MM.1S (cell line): ENCODE data around the gene NEDD4L.
"Not testable (repeated sequence)": the region's sequence is repeated elsewhere in the genome, so short reads cannot be mapped to it uniquely, and the experiment has no call there.

Experiments
- DNase-seq: peaks from one replicate; pipeline ENCODE4 v3.0.0-alpha.2; 2015
- H2AFZ ChIP-seq: fragments of 300-600 bp; sonication (generic); 2 replicates; pipeline ENCODE4 v1.6.0; 2016; ENCODE audit warnings: antibody characterized with exemption, low read length
- H3F3A ChIP-seq: fragments of 300-600 bp; sonication (generic); 2 replicates; pipeline ENCODE4 v1.6.1; 2016; ENCODE audit warnings: mild to moderate bottlenecking, antibody characterized with exemption, low read length, moderate library complexity, mixed read lengths; ENCODE audit not compliant: insufficient read depth
- H3K27ac ChIP-seq: fragments of 300-600 bp; sonication (generic); 2 replicates; pipeline ENCODE4 v1.5.1; 2016; ENCODE audit warnings: mild to moderate bottlenecking, low read length
- H3K27me3 ChIP-seq: fragments of 300-600 bp; sonication (generic); replicated peaks from 2 replicates; pipeline ENCODE4 v1.6.0; 2016; ENCODE audit warnings: low read length; ENCODE audit not compliant: insufficient read depth
- H3K36me3 ChIP-seq: fragments of 300-600 bp; sonication (generic); replicated peaks from 2 replicates; pipeline ENCODE4 v1.6.1; 2016; ENCODE audit warnings: mild to moderate bottlenecking, low read length, mixed read lengths; ENCODE audit not compliant: insufficient read depth
- H3K4me1 ChIP-seq: fragments of 300-600 bp; sonication (generic); 2 replicates; pipeline ENCODE4 v1.6.1; 2016; ENCODE audit warnings: low read length, mixed read lengths
- H3K4me2 ChIP-seq: fragments of 300-600 bp; sonication (generic); 2 replicates; pipeline ENCODE4 v1.6.0; 2016; ENCODE audit warnings: low read depth, low read length
- H3K4me3 ChIP-seq: fragments of 300-600 bp; sonication (generic); 2 replicates; pipeline ENCODE4 v1.5.1; 2016; ENCODE audit warnings: low read length, mixed read lengths
- H3K79me2 ChIP-seq: fragments of 300-600 bp; sonication (generic); 2 replicates; pipeline ENCODE4 v1.6.1; 2016; ENCODE audit warnings: mixed run types, low read length, mixed read lengths
- H3K9ac ChIP-seq: fragments of 300-600 bp; sonication (generic); 2 replicates; pipeline ENCODE4 v1.6.1; 2016; ENCODE audit warnings: low read length, mixed read lengths
- H3K9me2 ChIP-seq: fragments of 300-600 bp; sonication (generic); replicated peaks from 2 replicates; pipeline ENCODE4 v1.6.1; 2016; ENCODE audit warnings: mild to moderate bottlenecking, low read length, mixed read lengths; ENCODE audit not compliant: insufficient read depth
- H3K9me3 ChIP-seq: fragments of 300-600 bp; sonication (generic); replicated peaks from 2 replicates; pipeline ENCODE4 v1.6.1; 2016; ENCODE audit warnings: mild to moderate bottlenecking, low read length, mixed read lengths; ENCODE audit not compliant: insufficient read depth
- H4K20me1 ChIP-seq: fragments of 300-600 bp; sonication (generic); 2 replicates; pipeline ENCODE4 v1.6.1; 2016; ENCODE audit warnings: mild to moderate bottlenecking, low read length, moderate library complexity, mixed read lengths; ENCODE audit not compliant: insufficient read depth
- EZH2 ChIP-seq: fragments of 300-600 bp; sonication (generic); optimal IDR thresholded peaks from 2 replicates; pipeline ENCODE3; 2017; ENCODE audit warnings: low read depth, mild to moderate bottlenecking, antibody characterized with exemption, low read length, mixed read lengths
- EZH2phosphoT487 ChIP-seq: fragments of 300-600 bp; sonication (generic); IDR thresholded peaks from 2 replicates; pipeline ENCODE4 v1.6.1; 2018; ENCODE audit warnings: antibody characterized with exemption, low read length
- TF ChIP-seq, protein P1 (sequence below): fragments of 300-600 bp; sonication (generic); IDR thresholded peaks from 2 replicates; pipeline ENCODE4 v1.5.1; 2016; ENCODE audit warnings: antibody characterized with exemption, low read length, mixed read lengths

The NEDD4L gene

GRCh38 chr18:58047556-58047882, 3.5 kb downstream of the NEDD4L start:
- H3K9ac ChIP-seq = no peak overlapping the region
- H3K4me3 ChIP-seq = no peak overlapping the region
- no peaks in the 10 kb centered on the region for H3K9me3 ChIP-seq
- no peaks in the 10 kb centered on the region for H3K27me3 ChIP-seq
- DNase-seq = no peak
- no peaks in the 10 kb centered on the region for H3K36me3 ChIP-seq
- no peak overlapping the region for H2AFZ ChIP-seq
- H3K27ac ChIP-seq = no peak overlapping the region
- no peaks in the 10 kb centered on the region for H3K9me2 ChIP-seq
- no peak overlapping the region for H3K4me2 ChIP-seq
- H4K20me1 ChIP-seq = no peaks in the 10 kb centered on the region
- H3F3A ChIP-seq = 0 out of 2 replicates have a peak, but pooled peaks cover 6% of the 10 kb centered on the region
- peaks cover 33% of the 10 kb centered on the region for H3K79me2 ChIP-seq
- TF ChIP-seq, protein P1, sequence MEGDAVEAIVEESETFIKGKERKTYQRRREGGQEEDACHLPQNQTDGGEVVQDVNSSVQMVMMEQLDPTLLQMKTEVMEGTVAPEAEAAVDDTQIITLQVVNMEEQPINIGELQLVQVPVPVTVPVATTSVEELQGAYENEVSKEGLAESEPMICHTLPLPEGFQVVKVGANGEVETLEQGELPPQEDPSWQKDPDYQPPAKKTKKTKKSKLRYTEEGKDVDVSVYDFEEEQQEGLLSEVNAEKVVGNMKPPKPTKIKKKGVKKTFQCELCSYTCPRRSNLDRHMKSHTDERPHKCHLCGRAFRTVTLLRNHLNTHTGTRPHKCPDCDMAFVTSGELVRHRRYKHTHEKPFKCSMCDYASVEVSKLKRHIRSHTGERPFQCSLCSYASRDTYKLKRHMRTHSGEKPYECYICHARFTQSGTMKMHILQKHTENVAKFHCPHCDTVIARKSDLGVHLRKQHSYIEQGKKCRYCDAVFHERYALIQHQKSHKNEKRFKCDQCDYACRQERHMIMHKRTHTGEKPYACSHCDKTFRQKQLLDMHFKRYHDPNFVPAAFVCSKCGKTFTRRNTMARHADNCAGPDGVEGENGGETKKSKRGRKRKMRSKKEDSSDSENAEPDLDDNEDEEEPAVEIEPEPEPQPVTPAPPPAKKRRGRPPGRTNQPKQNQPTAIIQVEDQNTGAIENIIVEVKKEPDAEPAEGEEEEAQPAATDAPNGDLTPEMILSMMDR = no peak
- TF ChIP-seq EZH2 (no peak), EZH2phosphoT487 (no peak)
- H3K4me1 ChIP-seq = peaks cover 20% of the 10 kb centered on the region

DNA sequence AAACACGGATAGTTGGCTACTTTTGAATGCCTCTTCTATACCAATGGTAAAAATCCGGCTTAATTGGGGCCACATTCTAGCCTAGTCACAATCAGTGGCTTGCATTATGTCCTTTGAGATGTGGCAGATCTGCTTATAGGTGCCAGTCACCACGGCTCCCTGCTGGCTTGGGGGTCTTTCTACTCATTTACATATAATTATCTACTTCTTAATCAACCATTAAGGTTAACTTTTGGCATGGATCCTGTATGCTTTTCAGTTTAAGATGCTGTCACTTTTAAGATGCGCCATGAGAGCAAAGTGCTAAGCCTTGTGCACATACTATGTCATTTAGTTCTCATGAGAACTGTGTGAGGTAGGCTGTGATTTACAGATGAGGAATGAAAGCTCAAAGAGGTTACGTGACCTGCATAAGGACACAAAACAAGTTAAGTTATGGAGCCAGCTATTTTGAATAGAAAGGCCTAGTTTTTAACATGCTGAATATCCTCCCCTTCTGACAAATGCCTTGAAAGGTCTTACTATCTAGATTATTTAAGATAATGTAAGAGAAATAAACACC, 4.1 kb downstream of the NEDD4L start:
- Histone ChIP-seq H3K9ac (no peak overlapping the region), H3K36me3 (no peaks in the 10 kb centered on the region), H3K4me2 (peak overlapping the region; percentile 28; the same call in 1 of the 2 replicates), H3K27ac (no peak overlapping the region), H4K20me1 (no peaks in the 10 kb centered on the region), H3K27me3 (no peaks in the 10 kb centered on the region), H3K79me2 (peaks cover 37% of the 10 kb centered on the region), H3K9me3 (no peaks in the 10 kb centered on the region), H3K9me2 (no peaks in the 10 kb centered on the region), H3K4me1 (peaks cover 20% of the 10 kb centered on the region), H3K4me3 (no peak overlapping the region), H3F3A (0 out of 2 replicates have a peak, but pooled peaks cover 6% of the 10 kb centered on the region), H2AFZ (no peak overlapping the region)
- TF ChIP-seq, protein P1 = no peak
- TF ChIP-seq EZH2 = no peak
- TF ChIP-seq EZH2phosphoT487 = no peak
- DNase-seq = no peak

DNA sequence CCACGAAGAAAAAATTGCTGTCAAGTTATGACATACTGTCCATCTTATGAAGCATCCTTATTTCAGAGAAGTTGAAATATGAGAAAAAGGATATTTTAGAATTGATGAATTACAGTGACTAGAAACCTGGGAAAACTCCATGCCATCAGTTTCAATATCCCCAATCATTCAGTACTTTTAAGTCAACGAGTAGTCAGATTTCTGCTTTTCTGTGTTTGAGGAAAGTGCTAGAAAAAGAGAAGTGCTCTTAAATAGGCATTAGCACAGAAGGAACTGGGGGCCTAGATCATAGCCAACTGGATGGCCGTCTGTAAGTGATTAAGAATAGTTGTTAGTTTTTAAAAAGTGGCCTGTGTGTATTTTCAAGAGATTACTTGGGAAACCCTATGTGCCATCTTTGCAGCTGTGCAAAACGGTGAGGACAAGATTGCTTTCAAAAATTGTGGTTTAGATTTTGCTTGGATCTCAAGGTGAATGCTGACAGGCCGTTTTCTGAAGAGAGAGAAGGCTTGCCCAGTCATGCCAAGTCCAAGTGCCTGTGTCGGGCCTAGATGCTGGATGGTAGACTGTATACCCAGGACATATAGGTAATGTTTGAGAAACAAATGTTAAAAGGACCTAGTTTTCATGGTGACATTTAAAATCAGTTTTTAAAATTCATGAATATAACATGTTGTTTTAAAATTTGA, 5.1 kb downstream of the NEDD4L start:
- H4K20me1 ChIP-seq = no peaks in the 10 kb centered on the region
- H3K9me2 ChIP-seq = no peaks in the 10 kb centered on the region
- no peak overlapping the region for H2AFZ ChIP-seq
- no peak overlapping the region for H3K9ac ChIP-seq
- H3K27me3 ChIP-seq = no peaks in the 10 kb centered on the region
- no peaks in the 10 kb centered on the region for H3K9me3 ChIP-seq
- H3K27ac ChIP-seq = peak overlapping the region; percentile 18; the same call in 1 of the 2 replicates
- peaks cover 12% of the 10 kb centered on the region; the same call in 1 of the 2 replicates for H3F3A ChIP-seq
- peak; percentile 55 for DNase-seq
- no peak overlapping the region for H3K4me3 ChIP-seq
- H3K4me1 ChIP-seq = peaks cover 27% of the 10 kb centered on the region
- no peaks in the 10 kb centered on the region for H3K36me3 ChIP-seq
- TF ChIP-seq, protein P1 = no peak
- TF ChIP-seq EZH2phosphoT487 = no peak
- H3K4me2 ChIP-seq = peak overlapping the region; percentile 28
- peaks cover 37% of the 10 kb centered on the region for H3K79me2 ChIP-seq

- H3K27me3 ChIP-seq, H3K9ac ChIP-seq, H3K4me3 ChIP-seq, H2AFZ ChIP-seq, H3K9me3 ChIP-seq, H3K9me2 ChIP-seq, H3K36me3 ChIP-seq, H3K27ac ChIP-seq, H3K4me2 ChIP-seq, DNase-seq, H4K20me1 ChIP-seq: not testable (repeated sequence)
- peaks cover 37% of the 10 kb centered on the region for H3K4me1 ChIP-seq
- H3K79me2 ChIP-seq = peaks cover 29% of the 10 kb centered on the region
- peaks cover 14% of the 10 kb centered on the region; the same call in 1 of the 2 replicates for H3F3A ChIP-seq
Measured at GRCh38 chr18:58050963-58051362, 6.9 kb downstream of the NEDD4L start.
